NCI-H82 treated with DMSO at 0.1 percent for 48 hours (cell line): ENCODE data around the gene ODF2.
"Not testable (repeated sequence)": the region's sequence is repeated elsewhere in the genome, so short reads cannot be mapped to it uniquely, and the experiment has no call there.

Experiments
- DNase-seq: peaks from one replicate; lab custom pipeline; 2025; ENCODE audit not compliant: unreplicated experiment; lab: John Stamatoyannopoulos, UW

ODF2 gene

DNA sequence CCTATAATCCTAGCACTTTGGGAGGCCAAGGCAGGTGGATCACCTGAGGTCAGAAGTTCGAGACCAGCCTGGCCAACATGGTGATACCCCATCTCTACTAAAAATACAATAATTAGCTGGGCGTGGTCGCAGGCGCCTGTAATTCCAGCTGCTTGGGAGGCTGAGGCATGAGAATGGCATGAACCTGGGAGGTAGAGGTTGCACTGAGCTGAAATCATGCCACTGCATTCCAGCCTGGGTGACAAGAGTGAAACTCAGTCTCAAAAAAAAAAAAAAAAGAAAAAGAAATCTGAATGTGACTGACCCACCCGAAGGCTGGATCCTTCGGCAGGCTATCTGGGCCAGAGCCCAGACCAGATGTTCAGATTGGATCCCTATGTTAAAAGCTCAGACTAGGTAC lies 32.5 kb upstream of the ODF2 start:
- not testable (repeated sequence) for DNase-seq

DNA sequence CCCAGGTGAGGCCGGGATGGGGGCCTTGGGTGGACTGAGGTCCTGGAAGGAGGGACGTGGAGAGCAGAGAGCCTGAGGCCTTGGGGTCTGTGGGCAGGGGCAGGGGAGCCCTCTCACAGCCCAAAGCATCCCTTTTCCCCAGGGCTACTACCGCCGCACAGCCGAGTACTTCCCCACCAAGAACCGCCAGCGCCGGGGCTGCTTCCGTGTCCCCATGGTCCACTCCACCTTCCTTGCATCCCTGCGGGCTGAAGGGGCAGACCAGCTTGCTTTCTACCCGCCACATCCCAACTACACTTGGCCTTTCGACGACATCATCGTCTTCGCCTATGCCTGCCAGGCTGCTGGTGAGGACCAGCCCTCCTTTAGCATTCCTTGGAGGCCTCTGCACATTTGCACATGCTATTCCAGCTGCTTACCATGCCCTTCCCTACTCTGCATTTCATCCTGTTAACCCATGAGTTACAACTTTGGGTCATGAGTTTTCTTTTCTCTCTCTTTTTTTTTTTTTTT lies 31.5 kb upstream of the ODF2 start:
- DNase-seq: no peak

DNA sequence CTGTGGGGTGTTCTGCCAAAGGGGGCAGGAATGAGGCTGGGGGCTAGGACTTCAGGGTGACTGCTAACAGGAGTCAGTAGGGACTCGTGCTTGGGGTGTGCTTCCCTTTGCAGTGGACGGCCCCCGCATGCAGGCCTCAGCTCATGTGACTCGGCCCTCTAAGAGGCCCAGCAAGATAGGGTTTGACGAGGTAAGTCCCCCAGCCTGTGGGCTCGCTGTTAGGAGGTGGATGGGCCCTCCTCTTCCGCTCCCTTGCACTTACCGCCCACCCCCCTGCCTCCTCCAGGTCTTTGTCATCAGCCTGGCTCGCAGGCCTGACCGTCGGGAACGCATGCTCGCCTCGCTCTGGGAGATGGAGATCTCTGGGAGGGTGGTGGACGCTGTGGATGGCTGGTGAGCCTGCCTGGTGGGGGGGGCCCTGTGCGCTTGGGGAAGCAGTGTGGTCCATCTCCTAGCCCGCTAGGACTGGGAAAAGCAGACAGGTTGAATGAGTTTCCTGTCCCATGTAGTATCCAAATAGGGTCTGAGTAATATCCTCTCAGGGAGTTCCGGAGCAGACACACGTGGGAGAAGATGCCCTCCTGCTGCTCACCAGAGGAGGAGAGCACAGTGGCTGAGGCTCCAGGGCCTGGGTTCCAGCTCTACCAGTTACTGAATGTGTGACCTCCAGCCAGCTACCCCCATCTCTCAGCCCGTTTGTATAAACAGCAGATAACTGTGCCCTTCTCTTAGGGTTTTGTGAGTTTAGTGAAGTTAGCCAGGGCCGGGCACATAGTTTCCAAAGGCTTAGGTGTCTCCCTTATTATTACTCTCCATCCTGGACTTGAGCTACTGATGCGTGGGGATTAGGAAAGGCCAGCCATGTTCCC lies 26.9 kb upstream of the ODF2 start:
- no peak for DNase-seq

GRCh38 chr9:128429513-128430086 lies 26.2 kb upstream of the ODF2 start:
- DNase-seq: peak; percentile 42

- DNase-seq: no peak
These were observed 24.6 kb upstream of the ODF2 start for GRCh38 chr9:128431207-128431606.

DNA sequence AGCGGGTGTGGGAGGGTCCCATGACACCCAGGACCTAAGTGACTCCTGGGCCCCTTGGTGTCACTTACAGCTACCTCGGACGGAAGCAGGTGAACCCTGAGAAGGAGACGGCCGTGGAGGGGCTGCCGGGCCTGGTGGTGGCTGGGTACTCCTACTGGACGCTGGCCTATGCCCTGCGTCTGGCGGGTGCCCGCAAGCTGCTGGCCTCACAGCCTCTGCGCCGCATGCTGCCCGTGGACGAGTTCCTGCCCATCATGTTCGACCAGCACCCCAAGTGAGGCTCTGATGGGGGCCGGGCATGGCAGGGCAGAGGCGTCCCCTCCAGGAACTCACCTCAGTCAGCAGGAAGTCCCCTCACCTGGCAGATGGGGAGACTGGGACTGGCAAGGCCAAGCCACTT lies 21.5 kb upstream of the ODF2 start:
- no peak for DNase-seq

- DNase-seq: no peak
These were observed 20.2 kb upstream of the ODF2 start for GRCh38 chr9:128435611-128436010.

GRCh38 chr9:128438343-128439109 lies 17.3 kb upstream of the ODF2 start:
- peak; percentile 47 for DNase-seq

DNA sequence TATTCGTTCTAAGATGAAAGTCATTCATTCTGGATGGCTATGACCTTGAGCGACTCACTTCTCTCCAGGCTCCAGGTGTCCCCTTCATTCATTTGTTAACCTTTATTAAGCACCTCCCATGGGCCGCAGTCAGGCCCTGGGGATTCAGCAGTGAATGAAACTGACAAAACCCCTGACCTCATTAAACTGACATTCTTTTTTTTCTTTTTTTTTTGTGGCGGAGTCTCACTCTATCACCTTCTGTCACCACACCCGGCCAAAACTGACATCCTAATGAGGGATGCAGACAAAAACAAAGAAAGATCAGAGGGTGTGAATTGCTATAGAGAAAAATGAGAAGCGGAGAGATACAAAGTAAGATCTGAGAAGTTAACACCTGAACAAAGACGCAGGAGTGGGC lies 16.5 kb upstream of the ODF2 start:
- no peak for DNase-seq

GRCh38 chr9:128442150-128442549 lies 13.7 kb upstream of the ODF2 start:
- DNase-seq: no peak

DNA sequence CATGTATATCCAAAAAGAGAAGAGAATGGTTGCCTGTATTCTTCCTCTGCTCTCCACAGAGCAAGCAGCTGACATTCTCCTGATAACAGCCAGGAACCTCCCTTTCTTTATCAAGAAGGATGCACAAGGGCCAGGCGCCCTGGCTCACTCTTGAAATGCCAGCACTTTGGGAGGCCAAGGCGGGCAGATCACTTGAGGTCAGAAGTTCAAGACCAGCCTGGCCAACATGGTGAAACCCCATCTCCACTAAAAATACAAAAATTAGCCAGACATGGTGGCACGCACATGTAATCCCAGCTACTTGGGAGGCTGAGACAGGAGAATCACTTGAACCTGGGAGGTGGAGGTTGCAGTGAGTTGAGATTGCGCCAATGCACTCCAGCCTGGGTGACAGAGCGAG lies 9.3 kb upstream of the ODF2 start:
- not testable (repeated sequence) for DNase-seq

DNA sequence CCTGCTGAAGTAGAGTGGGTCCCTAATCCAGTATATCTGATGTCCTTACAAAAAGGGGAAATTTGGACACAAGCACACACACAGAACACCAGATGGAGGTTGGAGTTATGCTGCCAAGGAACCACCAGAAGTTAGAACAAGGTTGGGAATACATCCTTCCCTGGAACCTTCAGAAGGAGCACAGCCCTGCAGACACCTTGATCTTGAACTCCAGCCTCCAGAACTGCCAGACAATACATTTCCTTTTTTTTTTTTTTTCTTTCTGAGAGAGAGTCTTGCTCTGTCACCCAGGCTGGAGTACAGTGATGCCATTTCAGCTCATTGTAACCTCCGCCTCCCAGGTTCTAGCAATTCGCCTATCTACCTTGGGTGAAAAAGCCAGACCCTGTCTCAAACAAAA lies 7.1 kb upstream of the ODF2 start:
- DNase-seq: peak; percentile 10

DNA sequence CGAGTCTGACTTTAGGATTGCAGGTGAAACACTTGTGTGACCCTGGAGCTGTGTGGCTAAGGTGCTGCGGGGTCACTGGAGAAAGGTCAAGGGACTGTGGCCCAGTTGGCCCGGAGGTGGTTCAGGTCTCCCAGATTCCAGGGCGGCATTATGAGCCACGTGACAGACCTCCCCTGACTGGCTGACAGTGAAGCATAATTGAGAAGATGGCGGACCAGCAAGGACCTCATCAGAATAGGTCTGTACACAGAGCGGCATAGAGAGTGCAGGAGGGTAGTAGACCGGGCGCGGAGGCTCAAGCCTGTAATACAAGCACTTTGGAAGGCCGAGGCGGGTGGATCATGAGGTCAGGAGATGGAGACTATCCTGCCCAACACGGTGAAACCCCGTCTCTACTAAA lies 815 bp upstream of the ODF2 start:
- DNase-seq: no peak

- DNase-seq: peak; percentile 12
These were observed 831 bp downstream of the ODF2 start for GRCh38 chr9:128456613-128457061.

GRCh38 chr9:128457207-128457606 lies 1.4 kb downstream of the ODF2 start:
- no peak for DNase-seq

DNA sequence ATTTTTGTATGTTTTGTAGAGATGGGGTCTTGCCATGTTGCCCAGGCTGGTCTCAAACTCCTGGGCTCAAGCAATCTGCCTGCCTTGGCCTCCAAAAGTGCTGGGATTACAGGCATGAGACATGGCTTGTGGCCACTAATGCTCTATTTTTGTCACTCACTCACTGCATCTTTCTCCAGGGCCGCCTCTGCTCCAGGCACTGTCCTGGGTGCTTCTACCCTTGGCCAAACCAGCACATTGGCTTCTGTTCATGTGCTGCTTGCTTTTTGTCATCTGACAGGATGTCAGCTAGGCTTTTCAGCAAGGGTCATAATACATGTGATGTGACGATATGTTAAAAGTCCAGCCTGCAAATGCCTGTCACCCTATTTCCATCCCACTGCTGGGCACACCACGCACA lies 3.2 kb downstream of the ODF2 start:
- no peak for DNase-seq

GRCh38 chr9:128469070-128469469 lies 13.3 kb downstream of the ODF2 start:
- no peak for DNase-seq

DNA sequence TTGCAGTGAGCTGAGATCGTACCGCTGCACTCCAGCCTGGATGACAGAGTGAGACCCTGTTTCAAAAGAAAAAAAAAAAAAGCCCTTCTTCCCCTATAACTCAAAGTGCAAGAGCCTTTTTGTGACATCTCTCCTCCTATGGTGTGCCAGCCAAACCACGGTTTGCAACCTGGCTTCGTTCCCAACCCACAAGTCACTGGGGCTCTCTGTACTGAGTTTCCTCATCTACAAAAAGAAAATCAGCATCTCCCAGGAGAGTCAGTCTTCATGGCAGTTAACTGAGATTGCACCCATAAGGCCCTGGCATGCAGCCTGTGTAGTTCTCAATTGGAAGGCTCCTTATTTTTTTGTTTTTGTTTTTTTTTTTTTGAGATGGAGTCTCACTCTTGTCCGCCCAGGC lies 14.8 kb downstream of the ODF2 start:
- no peak for DNase-seq

DNA sequence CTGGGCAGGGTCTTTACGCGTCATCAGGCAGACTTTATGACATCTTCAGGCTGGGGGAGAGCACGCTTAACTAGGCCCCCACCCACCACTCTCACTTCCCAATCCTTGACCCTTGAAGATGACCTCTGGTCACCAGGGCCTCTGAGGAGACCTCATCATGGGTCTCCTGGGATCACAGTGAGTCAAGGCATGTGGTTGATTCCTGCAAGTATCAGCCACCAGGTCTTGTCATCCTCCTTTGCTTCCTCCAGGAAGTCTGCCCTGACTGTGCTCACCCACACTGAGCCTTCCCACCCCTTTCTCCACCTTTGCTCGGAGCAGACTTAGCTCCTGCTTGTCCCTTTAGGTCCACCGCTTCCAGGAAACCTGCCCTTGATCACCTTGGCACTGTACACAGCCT lies 17.3 kb downstream of the ODF2 start:
- no peak for DNase-seq

DNA sequence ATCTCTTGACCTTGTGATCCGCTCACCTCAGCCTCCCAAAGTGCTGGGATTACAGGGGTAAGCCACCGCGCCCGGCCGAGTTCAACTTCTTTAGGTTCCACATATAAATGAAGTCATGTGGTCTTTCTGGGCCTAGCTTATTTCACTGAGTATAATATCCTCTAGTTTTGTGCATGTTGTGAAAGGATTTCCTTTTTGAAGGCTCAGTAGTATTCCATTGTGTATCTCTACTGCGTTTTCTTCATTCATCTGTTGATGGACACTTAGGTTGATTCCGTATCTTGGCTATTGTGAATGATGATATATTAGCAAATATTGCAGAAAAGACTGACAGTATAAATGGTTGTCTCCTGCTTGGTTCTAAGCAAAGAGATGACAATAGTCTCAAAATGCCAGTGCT lies 20.1 kb downstream of the ODF2 start:
- DNase-seq: no peak

- no peak for DNase-seq
These were observed 23.5 kb downstream of the ODF2 start for GRCh38 chr9:128479262-128479661.

DNA sequence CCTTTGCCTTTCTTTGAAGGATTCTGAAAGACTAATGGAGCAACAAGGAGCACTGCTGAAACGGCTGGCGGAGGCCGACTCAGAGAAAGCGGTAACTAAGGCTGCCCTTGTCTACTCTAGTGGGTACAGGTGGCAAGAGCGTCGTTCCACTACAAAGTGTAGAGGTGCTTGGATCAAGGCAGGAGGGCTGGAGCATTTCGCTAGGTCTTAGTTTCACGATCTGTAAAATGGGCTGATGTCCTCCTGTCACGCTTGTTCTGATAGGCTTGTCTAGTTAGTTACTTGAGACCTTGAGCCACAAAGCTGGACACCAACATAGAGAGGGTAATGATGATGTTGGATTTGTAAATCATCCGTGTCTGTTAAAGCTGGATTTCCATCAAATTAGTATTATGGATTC lies 25.8 kb downstream of the ODF2 start:
- DNase-seq: no peak
